ENCODE results near the gene DOCK3.
"Not testable (repeated sequence)": the region's sequence is repeated elsewhere in the genome, so short reads cannot be mapped to it uniquely, and the experiment has no call there.

The DOCK3 gene

GRCh38 chr3:50811893-50812292 lies 137.2 kb downstream of the DOCK3 start:
- no peak for DNase-seq

- DNase-seq, result no peak
These were observed 141.1 kb downstream of the DOCK3 start for GRCh38 chr3:50815844-50816243.

- DNase-seq, result no peak
These were observed 142.2 kb downstream of the DOCK3 start for GRCh38 chr3:50816894-50817293.

DNA sequence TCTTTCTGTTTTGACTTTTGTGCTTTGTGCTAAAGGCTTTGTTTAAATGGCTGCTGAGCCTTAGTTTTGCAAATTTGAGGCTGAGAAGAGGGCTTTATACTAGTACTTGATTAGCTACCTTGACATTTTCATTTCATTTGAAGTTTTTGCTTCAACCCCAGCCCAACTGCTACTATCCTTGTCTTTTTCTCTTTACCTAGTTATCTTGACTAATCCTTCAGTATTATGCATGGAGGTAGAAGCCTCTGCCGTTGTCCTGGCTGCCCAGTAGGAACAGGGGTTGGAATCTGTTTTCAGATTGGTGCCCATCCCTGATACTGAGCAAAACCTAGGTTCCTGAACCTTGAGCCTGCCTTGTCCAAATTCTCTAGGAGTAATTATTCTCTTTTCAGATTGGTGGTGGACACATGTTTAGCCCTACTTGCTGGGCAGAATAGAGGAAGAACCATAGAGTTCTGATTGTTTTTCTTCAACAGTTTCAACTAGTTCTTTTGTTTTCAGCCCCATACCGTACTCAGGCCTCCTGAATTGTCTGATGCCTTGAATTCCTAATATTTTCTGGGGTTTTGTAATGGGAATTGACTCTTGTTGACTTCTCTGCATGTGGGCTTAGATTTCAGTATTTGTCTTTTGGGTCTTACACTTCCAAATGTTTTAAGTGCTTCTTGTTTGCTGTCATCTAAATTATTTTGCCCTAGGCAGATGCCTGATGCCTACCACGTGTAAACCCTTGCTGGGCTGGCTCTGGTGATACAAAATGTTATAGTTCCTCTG lies 143.2 kb downstream of the DOCK3 start:
- no peak for DNase-seq

- DNase-seq, result no peak
These were observed 145.2 kb downstream of the DOCK3 start for GRCh38 chr3:50819882-50820281.

- no peak for DNase-seq
These were observed 151.1 kb downstream of the DOCK3 start for GRCh38 chr3:50825841-50826240.

- no peak for DNase-seq
These were observed 155.7 kb downstream of the DOCK3 start for GRCh38 chr3:50830451-50830850.

GRCh38 chr3:50831009-50831408 lies 156.3 kb downstream of the DOCK3 start:
- DNase-seq, result not testable (repeated sequence)

- DNase-seq, result no peak
These were observed 166.3 kb downstream of the DOCK3 start for GRCh38 chr3:50840983-50841489.

DNA sequence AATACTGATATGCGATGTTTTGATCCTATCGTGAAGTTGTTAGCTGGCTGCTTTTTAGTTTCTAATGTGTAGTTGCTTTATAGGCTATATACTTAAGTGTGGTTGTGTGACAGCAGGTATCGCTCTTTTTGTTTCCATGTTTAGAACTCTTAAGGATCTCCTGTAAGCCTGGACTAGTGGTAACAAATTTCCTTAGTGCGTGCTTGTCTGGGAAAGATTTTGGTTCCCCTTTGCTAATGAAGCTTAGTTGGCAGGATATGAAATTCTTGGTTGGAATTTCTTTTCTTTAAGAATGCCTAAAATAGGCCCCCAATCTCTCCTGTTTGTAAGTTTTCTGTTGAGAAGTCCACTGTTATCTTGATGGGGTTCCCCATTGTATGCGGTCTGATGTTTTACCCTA lies 173.6 kb downstream of the DOCK3 start:
- no peak for DNase-seq

GRCh38 chr3:50850639-50851511 lies 176.1 kb downstream of the DOCK3 start:
- DNase-seq, result no peak

- DNase-seq, result no peak
These were observed 179.2 kb downstream of the DOCK3 start for GRCh38 chr3:50853936-50854335.

DNA sequence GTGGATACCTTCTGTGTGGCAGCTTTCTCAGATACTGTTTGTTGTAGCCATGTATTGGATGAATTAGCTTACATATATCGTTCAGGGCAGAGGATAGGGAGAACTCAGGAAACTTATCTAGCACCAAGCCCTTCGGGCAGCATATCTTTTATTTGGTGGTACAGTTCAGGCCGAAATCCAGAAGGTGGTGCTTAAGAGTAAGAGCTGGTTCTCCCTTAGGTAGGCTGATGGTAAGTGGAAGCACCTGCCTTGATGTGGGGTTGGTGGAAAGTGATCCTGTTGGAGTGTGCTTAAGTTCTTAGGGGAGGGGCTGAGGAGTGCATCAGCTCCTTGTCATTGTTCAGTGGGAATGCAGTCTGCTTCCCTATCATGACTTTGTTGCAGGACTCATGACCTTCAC lies 187.5 kb downstream of the DOCK3 start:
- no peak for DNase-seq

GRCh38 chr3:50873376-50874157 lies 198.8 kb downstream of the DOCK3 start:
- no peak for DNase-seq

DNA sequence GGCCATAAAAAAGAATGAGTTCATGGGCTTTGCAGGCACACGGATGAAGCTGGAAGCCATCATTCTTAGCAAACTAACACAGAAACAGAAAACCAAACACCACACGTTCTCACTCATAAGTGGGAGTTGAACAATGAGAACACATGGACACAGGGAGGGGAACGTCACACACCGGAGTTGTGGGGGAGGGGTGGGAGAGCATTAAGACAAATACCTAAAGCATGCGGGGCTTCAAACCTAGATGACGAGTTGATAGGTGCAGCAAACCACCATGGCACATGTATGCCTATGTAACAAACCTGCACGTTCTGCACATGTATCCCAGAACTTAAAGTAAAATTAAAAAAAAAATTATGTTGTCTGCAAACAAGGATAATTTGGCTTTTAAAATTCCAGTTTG lies 200.1 kb downstream of the DOCK3 start:
- not testable (repeated sequence) for DNase-seq

DNA sequence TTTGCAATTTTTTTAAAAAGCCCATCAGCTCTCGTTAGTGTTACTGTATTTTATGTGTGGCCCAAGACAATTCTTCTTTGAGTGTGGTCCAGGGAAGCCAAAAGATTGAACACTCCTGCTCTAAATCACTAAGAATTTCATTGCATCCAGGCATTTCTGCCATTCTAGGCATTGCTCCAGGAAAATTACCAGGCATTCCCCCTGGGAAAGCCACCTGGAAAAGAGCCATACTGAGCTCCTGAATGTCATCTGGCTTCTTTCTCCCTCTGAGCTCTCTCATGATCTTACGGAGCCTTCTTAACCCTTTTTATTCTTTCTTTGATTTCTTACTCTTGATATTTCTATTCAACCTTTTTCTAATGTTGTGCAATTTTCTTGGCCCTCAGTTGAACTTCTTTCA lies 202.2 kb downstream of the DOCK3 start:
- DNase-seq, result no peak

DNA sequence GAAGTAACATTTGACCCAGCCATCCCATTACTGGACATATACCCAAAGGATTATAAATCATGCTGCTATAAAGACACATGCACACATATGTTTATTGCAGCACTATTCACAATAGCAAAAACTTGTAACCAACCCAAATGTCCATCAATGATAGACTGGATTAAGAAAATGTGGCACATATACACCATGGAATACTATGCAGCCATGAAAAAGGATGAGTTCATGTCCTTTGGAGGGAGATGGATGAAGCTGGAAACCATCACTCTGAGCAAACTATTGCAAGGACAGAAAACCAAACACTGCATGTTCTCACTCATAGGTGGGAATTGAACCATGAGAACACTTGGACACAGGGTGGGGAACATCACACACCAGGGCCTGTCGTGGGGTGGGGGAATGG lies 208.0 kb downstream of the DOCK3 start:
- not testable (repeated sequence) for DNase-seq

DNA sequence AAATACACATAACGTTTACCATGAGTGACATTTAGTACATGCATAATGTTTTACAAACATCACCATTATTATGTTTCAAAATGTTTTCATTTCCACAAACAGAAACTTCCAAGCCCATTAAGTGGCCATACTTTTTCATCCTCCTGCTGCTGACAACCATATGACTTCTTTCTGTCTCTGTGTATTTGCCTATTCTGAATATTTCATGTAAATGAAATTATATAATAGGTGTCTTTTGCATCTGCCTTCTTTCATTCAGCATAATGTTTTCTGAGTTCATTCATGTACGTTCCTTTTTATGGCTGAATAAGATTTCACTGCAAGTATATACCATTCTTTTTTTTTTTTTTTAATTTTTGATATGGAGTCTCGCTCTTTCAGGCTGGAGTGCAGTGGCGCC lies 209.0 kb downstream of the DOCK3 start:
- no peak for DNase-seq

- DNase-seq, result peak; percentile 12 to 13
These were observed 210.5 kb downstream of the DOCK3 start for GRCh38 chr3:50885070-50885850.

DNA sequence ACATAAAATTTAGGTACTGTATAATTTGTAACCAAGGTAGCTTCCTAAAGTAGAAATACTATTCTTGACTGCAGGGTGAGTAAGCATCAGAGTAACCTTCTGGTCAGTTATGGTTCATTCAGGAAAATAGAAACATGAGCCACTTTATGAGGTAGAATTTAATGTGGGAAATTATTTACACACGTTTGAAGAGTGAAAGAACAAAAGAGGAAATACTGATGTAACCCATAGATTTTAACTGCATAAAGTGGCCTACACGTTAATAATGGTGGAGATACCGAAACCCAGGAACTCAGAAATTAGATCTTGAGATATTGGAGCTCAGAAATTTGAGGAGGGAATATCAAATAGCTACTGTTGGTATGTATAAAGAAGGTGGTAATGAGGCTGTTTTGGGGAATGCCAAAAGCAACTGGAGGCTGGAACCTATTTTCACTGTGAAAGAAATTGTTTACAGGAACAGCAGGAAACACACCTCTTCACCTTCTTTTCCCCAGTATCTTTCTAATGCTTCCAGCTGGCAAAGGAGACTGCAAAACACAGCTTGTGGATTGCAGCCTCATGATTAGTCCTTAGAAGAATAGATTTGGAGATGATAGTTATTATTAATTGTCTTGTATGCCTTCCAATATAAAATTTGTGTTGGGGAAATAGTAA lies 216.1 kb downstream of the DOCK3 start:
- no peak for DNase-seq

DNA sequence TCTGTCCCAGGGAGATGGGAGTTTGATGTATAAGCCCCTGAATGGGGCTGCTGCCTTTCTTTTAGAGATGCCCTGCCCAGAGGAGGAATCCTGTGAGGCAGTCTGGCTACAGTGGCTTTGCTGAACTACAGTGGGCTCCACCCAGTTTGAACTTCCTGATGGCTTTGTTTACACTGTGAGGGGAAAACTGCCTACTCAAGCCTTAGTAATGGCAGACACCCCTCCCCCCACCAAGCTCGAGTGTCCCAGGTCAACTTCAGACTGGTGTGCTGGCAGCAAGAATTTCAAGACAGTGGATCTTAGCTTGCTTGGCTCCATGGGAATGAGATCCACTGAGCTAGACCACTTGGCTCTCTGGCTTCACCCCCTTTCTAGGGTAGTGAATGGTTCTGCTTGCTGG lies 226.4 kb downstream of the DOCK3 start:
- not testable (repeated sequence) for DNase-seq

DNA sequence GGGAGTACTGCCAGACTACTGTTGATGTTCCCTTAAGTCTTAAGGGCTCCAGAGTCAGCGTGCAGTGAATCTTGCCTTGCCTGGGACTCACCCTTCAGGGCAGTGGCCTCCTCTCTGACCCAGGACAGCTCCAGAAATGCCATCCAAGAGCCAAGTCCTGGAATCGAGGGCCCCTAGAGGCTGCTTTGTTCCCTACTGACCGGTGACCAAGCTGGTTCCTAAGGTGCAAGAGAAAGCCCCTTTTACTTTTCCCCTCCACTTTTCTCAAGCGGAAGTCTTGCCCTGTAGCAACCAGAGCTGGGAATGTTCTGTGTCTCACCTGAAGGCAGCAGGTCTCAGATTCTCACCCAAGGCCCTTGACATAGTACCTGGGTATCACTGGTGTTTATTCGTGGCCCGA lies 238.0 kb downstream of the DOCK3 start:
- DNase-seq, result no peak

All from Kasumi-1 (cell line).